Mammary epithelial cell (primary cell): ENCODE results near the gene ACTR1B.

Source experiments
- EZH2 ChIP-seq: IDR thresholded peaks from 2 replicates; pipeline ENCODE4 v1.6.1; 2012; ENCODE audit warnings: low read length, inconsistent platforms, borderline replicate concordance
- TF ChIP-seq, protein P1 (sequence below), 2 donors: IDR thresholded peaks in 1 of 2; conservative IDR thresholded peaks in 1 of 2; 2 replicates each; pipeline ENCODE4 v1.5.1; 2011 to 2012; ENCODE audit warnings: inconsistent platforms in 2 of 2, low read length in 2 of 2, mild to moderate bottlenecking in 2 of 2, control low read depth in 1 of 2, low read depth in 1 of 2; ENCODE audit not compliant: insufficient read depth in 1 of 2; ENCODE audit errors: extremely low read depth in 1 of 2

DNA sequence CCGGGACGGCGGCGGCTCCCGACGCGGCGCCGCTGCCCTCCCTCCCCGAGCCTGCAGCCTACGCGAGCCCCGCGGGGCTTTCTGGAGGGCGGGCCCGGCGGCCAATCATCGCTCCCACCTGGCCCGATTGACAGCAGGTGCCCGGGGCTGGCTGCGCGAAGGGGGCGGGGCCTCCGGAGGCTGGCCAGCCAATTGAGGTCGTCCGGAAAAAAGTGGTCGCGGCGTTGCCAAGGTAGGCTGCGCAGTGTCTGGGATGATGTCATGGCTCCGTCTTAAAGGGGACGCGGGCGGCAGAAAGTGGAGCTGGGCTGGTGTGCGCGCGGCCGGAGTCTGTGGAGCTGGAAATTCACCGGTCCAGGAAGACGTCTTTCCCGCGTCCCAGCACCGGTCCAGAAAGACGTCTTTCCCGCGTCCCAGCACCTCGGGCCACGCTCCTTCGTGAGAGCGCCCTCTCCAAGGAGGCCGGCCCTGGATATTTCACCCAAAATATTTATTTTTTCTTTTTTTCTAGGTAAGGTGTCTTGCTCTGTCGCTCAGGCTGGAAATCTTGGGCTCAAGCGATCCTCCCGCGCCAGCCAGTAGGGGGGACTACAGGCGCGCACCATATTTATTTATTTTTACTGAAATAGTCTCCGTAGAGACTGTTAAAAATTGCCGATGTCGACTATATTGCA, at the start of gene ACTR1B:
- TF ChIP-seq, protein P1, sequence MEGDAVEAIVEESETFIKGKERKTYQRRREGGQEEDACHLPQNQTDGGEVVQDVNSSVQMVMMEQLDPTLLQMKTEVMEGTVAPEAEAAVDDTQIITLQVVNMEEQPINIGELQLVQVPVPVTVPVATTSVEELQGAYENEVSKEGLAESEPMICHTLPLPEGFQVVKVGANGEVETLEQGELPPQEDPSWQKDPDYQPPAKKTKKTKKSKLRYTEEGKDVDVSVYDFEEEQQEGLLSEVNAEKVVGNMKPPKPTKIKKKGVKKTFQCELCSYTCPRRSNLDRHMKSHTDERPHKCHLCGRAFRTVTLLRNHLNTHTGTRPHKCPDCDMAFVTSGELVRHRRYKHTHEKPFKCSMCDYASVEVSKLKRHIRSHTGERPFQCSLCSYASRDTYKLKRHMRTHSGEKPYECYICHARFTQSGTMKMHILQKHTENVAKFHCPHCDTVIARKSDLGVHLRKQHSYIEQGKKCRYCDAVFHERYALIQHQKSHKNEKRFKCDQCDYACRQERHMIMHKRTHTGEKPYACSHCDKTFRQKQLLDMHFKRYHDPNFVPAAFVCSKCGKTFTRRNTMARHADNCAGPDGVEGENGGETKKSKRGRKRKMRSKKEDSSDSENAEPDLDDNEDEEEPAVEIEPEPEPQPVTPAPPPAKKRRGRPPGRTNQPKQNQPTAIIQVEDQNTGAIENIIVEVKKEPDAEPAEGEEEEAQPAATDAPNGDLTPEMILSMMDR (conservative IDR thresholded peaks at IDR 0.05 in 1 of 2, IDR thresholded peaks at IDR 0.05 in 1 of 2; ENCODE audit: extremely low read depth in 1 of 2, insufficient read depth in 1 of 2, low read depth in 1 of 2, low read length in 2 of 2), result peak; percentile 42 to 63
- no peak for TF ChIP-seq EZH2
